Caco-2 (cell line): Measurements from ENCODE around the gene USP20. TPM values are rescaled to one million over a fixed set of nuclear protein-coding genes. Genes with fewer than 3 reads are reported as not detected.

ENCODE experiments used
- BruUV-seq: library from RNA; stranded (reverse); fragments of 400-500 nt; replicated peaks from 2 replicates; lab custom pipeline; 2021; lab: Mats Ljungman, UMichigan
- CTCF ChIA-PET: fragments of 300-600 bp; sonication (Branson Sonifier 250); formaldehyde crosslinking; loops from one replicate; lab custom pipeline; 2022; ENCODE audit warnings: antibody characterized with exemption; lab: Charles Lee
- POLR2A ChIA-PET: fragments of 300-600 bp; sonication (Branson Sonifier 250); formaldehyde crosslinking; loops from one replicate; lab custom pipeline; 2022; ENCODE audit warnings: antibody characterized with exemption; lab: Charles Lee
- DNase-seq, 2 experiments: peaks; one replicate each; pipeline versions ENCODE4 v3.0.0 to v3.0.0-alpha.2; 2020 to 2022
- H3K27me3 ChIP-seq: replicated peaks from 2 replicates; pipeline ENCODE4 v1.6.0; 2011; ENCODE audit warnings: low read length; ENCODE audit not compliant: control insufficient read depth, insufficient read depth
- H3K36me3 ChIP-seq: 2 replicates; pipeline ENCODE4 v1.5.1; 2011; ENCODE audit warnings: low read length; ENCODE audit not compliant: control insufficient read depth, insufficient read depth
- H3K4me1 ChIP-seq: fragments of 250-450 bp; sonication (Bioruptor Pico); 2 replicates; pipeline ENCODE4 v1.5.1; 2020; ENCODE audit warnings: mild to moderate bottlenecking
- H3K4me3 ChIP-seq: 2 replicates; pipeline ENCODE4 v1.5.1; 2011; ENCODE audit warnings: low read depth, mild to moderate bottlenecking, control low read depth, low read length
- H3K9me3 ChIP-seq: fragments of 250-450 bp; sonication (Bioruptor Pico); 2 replicates; pipeline ENCODE4 v1.5.1; 2020; ENCODE audit warnings: mild to moderate bottlenecking, moderate library complexity
- H3K27ac Mint-ChIP-seq: one replicate; pipeline ENCODE4 v1.8.0; 2022; ENCODE audit warnings: mixed read lengths; ENCODE audit not compliant: unreplicated experiment
- H3K27me3 Mint-ChIP-seq: one replicate; pipeline ENCODE4 v1.8.0; 2022; ENCODE audit warnings: mixed read lengths; ENCODE audit not compliant: insufficient read depth, unreplicated experiment
- H3K36me3 Mint-ChIP-seq: one replicate; pipeline ENCODE4 v1.8.0; 2022; ENCODE audit warnings: mild to moderate bottlenecking, mixed read lengths; ENCODE audit not compliant: insufficient read depth, unreplicated experiment
- H3K4me1 Mint-ChIP-seq: one replicate; pipeline ENCODE4 v1.8.0; 2022; ENCODE audit warnings: low read depth, mixed read lengths; ENCODE audit not compliant: unreplicated experiment
- H3K4me3 Mint-ChIP-seq: one replicate; pipeline ENCODE4 v1.8.0; 2022; ENCODE audit warnings: mild to moderate bottlenecking, moderate library complexity, mixed read lengths; ENCODE audit not compliant: unreplicated experiment
- H3K9me3 Mint-ChIP-seq: one replicate; pipeline ENCODE4 v1.8.0; 2022; ENCODE audit warnings: mixed read lengths; ENCODE audit not compliant: unreplicated experiment
- intact Hi-C: fragments of 100-400 bp; cut with micrococcal nuclease; formaldehyde crosslinking; loops from one replicate; pipeline ENCODE4 v1.10.0; 2022; ENCODE audit not compliant: unreplicated experiment
- total RNA-seq: library from RNA; stranded (reverse); gene quantifications from 2 replicates; pipeline ENCODE4 v1.2.3, GENCODE V29; 2022
- TF ChIP-seq, protein P1 (sequence below), 2 experiments: fragments of 200-600 bp in 1 of 2; IDR thresholded peaks; 1 replicate in 1 of 2; 2 replicates in 1 of 2; pipeline versions ENCODE4 v1.5.1 to v1.8.0; 2011 to 2022; ENCODE audit warnings: antibody characterized with exemption in 1 of 2, control low read depth in 1 of 2, inconsistent platforms in 1 of 2, low read depth in 1 of 2, low read length in 1 of 2, mild to moderate bottlenecking in 1 of 2, moderate library complexity in 1 of 2; ENCODE audit not compliant: insufficient read depth in 1 of 2, severe bottlenecking in 1 of 2, unreplicated experiment in 1 of 2

The USP20 gene
- total RNA-seq, 1 experiment from 2014 or later = 13.9 TPM

DNA sequence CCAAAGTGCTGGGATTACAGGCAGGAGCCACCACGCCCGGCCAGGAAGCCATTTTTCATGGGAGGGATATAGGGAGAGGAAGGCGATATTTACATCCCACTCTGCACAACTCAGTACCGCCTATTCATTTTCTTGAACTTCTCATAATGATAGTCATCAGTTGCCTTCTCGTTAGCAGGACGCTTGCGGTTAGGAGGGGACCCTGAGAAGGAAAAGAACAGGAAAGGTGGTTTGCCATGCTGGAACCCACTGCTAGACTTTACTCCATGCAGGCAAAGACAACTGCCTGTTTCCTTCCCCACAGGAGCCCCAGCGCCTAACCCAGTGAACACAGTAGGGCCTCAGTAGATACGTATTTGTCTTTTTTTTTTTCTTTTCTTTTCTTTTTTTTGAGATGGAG lies 7.2 kb upstream of the USP20 start:
- TF ChIP-seq, protein P1, sequence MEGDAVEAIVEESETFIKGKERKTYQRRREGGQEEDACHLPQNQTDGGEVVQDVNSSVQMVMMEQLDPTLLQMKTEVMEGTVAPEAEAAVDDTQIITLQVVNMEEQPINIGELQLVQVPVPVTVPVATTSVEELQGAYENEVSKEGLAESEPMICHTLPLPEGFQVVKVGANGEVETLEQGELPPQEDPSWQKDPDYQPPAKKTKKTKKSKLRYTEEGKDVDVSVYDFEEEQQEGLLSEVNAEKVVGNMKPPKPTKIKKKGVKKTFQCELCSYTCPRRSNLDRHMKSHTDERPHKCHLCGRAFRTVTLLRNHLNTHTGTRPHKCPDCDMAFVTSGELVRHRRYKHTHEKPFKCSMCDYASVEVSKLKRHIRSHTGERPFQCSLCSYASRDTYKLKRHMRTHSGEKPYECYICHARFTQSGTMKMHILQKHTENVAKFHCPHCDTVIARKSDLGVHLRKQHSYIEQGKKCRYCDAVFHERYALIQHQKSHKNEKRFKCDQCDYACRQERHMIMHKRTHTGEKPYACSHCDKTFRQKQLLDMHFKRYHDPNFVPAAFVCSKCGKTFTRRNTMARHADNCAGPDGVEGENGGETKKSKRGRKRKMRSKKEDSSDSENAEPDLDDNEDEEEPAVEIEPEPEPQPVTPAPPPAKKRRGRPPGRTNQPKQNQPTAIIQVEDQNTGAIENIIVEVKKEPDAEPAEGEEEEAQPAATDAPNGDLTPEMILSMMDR (IDR thresholded peaks at IDR 0.05; ENCODE audit: insufficient read depth in 1 of 2, low read depth in 1 of 2, low read length in 1 of 2, severe bottlenecking in 1 of 2, unreplicated experiment in 1 of 2) = no peak
- H3K9me3 ChIP-seq = no peaks in the 10 kb centered on the region
- H3K4me3 ChIP-seq = no peak overlapping the region
- Mint-ChIP-seq H3K27ac (no peak overlapping the region), H3K9me3 (no peaks in the 10 kb centered on the region), H3K27me3 (no peaks in the 10 kb centered on the region), H3K36me3 (peaks cover 52% of the 10 kb centered on the region), H3K4me1 (peaks cover 6% of the 10 kb centered on the region), H3K4me3 (no peak overlapping the region)
- no peaks in the 10 kb centered on the region for H3K27me3 ChIP-seq
- CTCF ChIA-PET = no interaction called here
- POLR2A ChIA-PET = no interaction called here
- BruUV-seq = no TSS peak
- no peaks in the 10 kb centered on the region; the same call in 1 of the 2 replicates for H3K36me3 ChIP-seq
- no peaks in the 10 kb centered on the region for H3K4me1 ChIP-seq
- intact Hi-C loops = no loop called here
- DNase-seq = no peak

DNA sequence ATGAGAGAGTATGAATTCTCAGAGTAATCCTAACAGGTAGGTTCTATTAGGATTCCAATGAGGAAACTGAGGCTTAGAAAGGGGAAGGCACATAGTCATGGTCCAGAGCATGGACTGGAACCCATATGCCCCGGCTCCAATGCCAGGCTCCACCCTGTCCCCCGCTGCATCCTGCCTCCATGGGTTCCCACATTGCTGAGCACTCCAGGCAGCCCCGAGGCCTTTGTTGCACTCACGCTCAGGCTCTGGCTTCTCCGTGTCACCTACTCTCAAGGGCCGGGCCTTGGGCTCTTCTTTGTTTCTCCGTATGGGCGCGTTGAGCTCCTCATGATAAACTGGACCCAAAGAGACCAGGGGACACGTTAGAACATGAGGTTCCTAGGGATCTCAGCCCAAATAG lies 6.3 kb upstream of the USP20 start:
- BruUV-seq = no TSS peak
- intact Hi-C loops = no loop called here
- H3K4me3 ChIP-seq = no peak overlapping the region
- H3K9me3 ChIP-seq = no peaks in the 10 kb centered on the region
- Mint-ChIP-seq H3K27me3 (no peaks in the 10 kb centered on the region), H3K4me1 (peaks cover 13% of the 10 kb centered on the region), H3K9me3 (no peaks in the 10 kb centered on the region), H3K36me3 (peaks cover 54% of the 10 kb centered on the region), H3K27ac (no peak overlapping the region), H3K4me3 (no peak overlapping the region)
- no peaks in the 10 kb centered on the region for H3K27me3 ChIP-seq
- H3K4me1 ChIP-seq = peaks cover 2% of the 10 kb centered on the region; the same call in 1 of the 2 replicates
- ChIA-PET CTCF (no interaction called here), POLR2A (no interaction called here)
- DNase-seq = no peak
- H3K36me3 ChIP-seq = no peaks in the 10 kb centered on the region; the same call in 1 of the 2 replicates
- TF ChIP-seq, protein P1 (IDR thresholded peaks at IDR 0.05; ENCODE audit: insufficient read depth in 1 of 2, low read depth in 1 of 2, low read length in 1 of 2, severe bottlenecking in 1 of 2, unreplicated experiment in 1 of 2) = no peak

DNA sequence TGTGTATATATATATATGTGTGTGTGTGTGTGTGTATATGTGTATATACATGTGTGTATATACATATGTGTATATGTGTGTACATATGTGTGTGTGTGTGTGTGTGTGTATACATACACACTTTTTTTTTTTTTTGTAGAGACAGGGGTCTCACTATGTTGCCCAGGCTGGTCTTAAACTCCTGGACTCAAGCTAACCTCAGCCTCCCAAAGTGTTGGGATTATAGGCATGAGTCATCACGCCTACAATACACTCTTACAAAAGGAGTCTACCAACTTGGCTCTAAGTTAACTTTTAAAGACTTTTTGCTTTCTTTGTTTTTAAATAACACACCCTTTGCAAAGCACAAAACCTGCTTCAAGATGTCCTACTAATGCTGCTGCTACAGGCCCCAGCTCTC lies 2.3 kb upstream of the USP20 start:
- Histone ChIP-seq H3K36me3 (no peaks in the 10 kb centered on the region; the same call in 1 of the 2 replicates), H3K27me3 (no peaks in the 10 kb centered on the region), H3K9me3 (no peaks in the 10 kb centered on the region), H3K4me1 (peaks cover 3% of the 10 kb centered on the region; the same call in 1 of the 2 replicates), H3K4me3 (no peak overlapping the region)
- H3K9me3 Mint-ChIP-seq = no peaks in the 10 kb centered on the region
- no peak for DNase-seq
- ChIA-PET POLR2A (no interaction called here), CTCF (no interaction called here)
- BruUV-seq = no TSS peak
- TF ChIP-seq, protein P1 (IDR thresholded peaks at IDR 0.05; ENCODE audit: insufficient read depth in 1 of 2, low read depth in 1 of 2, low read length in 1 of 2, severe bottlenecking in 1 of 2, unreplicated experiment in 1 of 2) = no peak
- H3K4me1 Mint-ChIP-seq = peaks cover 11% of the 10 kb centered on the region
- peak overlapping the region; percentile 100 for H3K4me3 Mint-ChIP-seq
- no peak overlapping the region for H3K27ac Mint-ChIP-seq
- peaks cover 56% of the 10 kb centered on the region for H3K36me3 Mint-ChIP-seq
- H3K27me3 Mint-ChIP-seq = no peaks in the 10 kb centered on the region
- intact Hi-C loops = no loop called here
